ENCODE measurements around the gene TLCD2.
A peak's percentile ranks its signal among the peaks of the same experiment; 100 is the strongest.

TLCD2 gene

GRCh38 chr17:1716912-1717695 lies 6.9 kb upstream of the TLCD2 start:
- in situ Hi-C loops (cut with HindIII; ENCODE audit: low sequenced_read_pairs): loop anchor here (5.0 to 10.0 kb wide), 2 partner anchors 48 to 65 kb away; partner anchors contain the start of gene SERPINF1
- peak; percentile 99 for DNase-seq (ENCODE audit: low read depth)
- TF ChIP-seq CTCF (IDR thresholded peaks at IDR 0.05; ENCODE audit: low read depth, low read length, missing control alignments): no peak
- peak overlapping the region; percentile 55 for H3K4me3 ChIP-seq (ENCODE audit: low read depth, low read length)

- peak; percentile 100 for DNase-seq (ENCODE audit: low read depth)
- peak overlapping the region; percentile 84 for H3K4me3 ChIP-seq (ENCODE audit: low read depth, low read length)
- peak; percentile 6 for TF ChIP-seq CTCF (IDR thresholded peaks at IDR 0.05; ENCODE audit: low read depth, low read length, missing control alignments)
- in situ Hi-C loops (cut with HindIII; ENCODE audit: low sequenced_read_pairs): loop anchor here (5.0 to 10.0 kb wide), 2 partner anchors 49 to 66 kb away; partner anchors contain the start of gene SERPINF1
Observed at GRCh38 chr17:1716076-1716911, 6.1 kb upstream of the TLCD2 start.

GRCh38 chr17:1715803-1716075 lies 5.6 kb upstream of the TLCD2 start:
- no peak for TF ChIP-seq CTCF (IDR thresholded peaks at IDR 0.05; ENCODE audit: low read depth, low read length, missing control alignments)
- no peak for DNase-seq (ENCODE audit: low read depth)
- H3K4me3 ChIP-seq (ENCODE audit: low read depth, low read length): peak overlapping the region; percentile 84
- in situ Hi-C loops (cut with HindIII; ENCODE audit: low sequenced_read_pairs): loop anchor here (5.0 to 10.0 kb wide), 2 partner anchors 49 to 67 kb away; partner anchors contain the start of gene SERPINF1

- TF ChIP-seq CTCF (IDR thresholded peaks at IDR 0.05; ENCODE audit: low read depth, low read length, missing control alignments): no peak
- H3K4me3 ChIP-seq (ENCODE audit: low read depth, low read length): peak overlapping the region; percentile 84
- in situ Hi-C loops (cut with HindIII; ENCODE audit: low sequenced_read_pairs): loop anchor here (5.0 to 10.0 kb wide), 2 partner anchors 50 to 67 kb away; partner anchors contain the start of gene SERPINF1
- peak; percentile 56 for DNase-seq (ENCODE audit: low read depth)
Observed at GRCh38 chr17:1714980-1715802, 5.0 kb upstream of the TLCD2 start.

- TF ChIP-seq CTCF (IDR thresholded peaks at IDR 0.05; ENCODE audit: low read depth, low read length, missing control alignments): no peak
- peak overlapping the region; percentile 84 for H3K4me3 ChIP-seq (ENCODE audit: low read depth, low read length)
- DNase-seq (ENCODE audit: low read depth): peak; percentile 96
- in situ Hi-C loops (cut with HindIII; ENCODE audit: low sequenced_read_pairs): loop anchor here (10.0 kb wide), 1 partner anchor 50 kb away; the partner anchor contains the start of gene SERPINF1
Observed at GRCh38 chr17:1714427-1714979, 4.3 kb upstream of the TLCD2 start.

Data from astrocyte of the cerebellum (primary cell).